A549 (cell line): ENCODE data around the gene BAG1. TPM values are rescaled to one million over a fixed set of nuclear protein-coding genes. Genes with fewer than 3 reads are reported as not detected.
A peak's percentile ranks its signal among the peaks of the same experiment; 100 is the strongest.

Source experiments
- CEBPB ChIP-seq, 2 experiments: fragments of >200 bp in 1 of 2; sonication (Bioruptor Twin) in 1 of 2; formaldehyde crosslinking in 1 of 2; IDR thresholded peaks; 2 replicates each; pipeline ENCODE4 v1.6.1; 2012 to 2016
- CHD4 ChIP-seq: fragments of 200-600 bp; sonication (generic); IDR thresholded peaks from 2 replicates; pipeline ENCODE4 v1.6.1; 2016; ENCODE audit warnings: antibody characterized with exemption, mild to moderate bottlenecking, borderline replicate concordance
- EHMT2 ChIP-seq: fragments of 200-600 bp; sonication (generic); IDR thresholded peaks from 2 replicates; pipeline ENCODE4 v1.6.1; 2016; ENCODE audit warnings: antibody characterized with exemption, low read depth, mild to moderate bottlenecking, moderate library complexity
- ESRRA ChIP-seq: fragments of 150-350 bp; IDR thresholded peaks from 2 replicates; pipeline ENCODE4 v1.6.1; 2014; ENCODE audit warnings: mild to moderate bottlenecking, low read length, borderline replicate concordance
- FOXS1 ChIP-seq: fragments of 250-450 bp; sonication (Bioruptor Pico); IDR thresholded peaks from 2 replicates; pipeline ENCODE4 v1.5.0; 2020; ENCODE audit warnings: mild to moderate bottlenecking, moderate library complexity
- GATA3 ChIP-seq: IDR thresholded peaks from 2 replicates; pipeline ENCODE4 v1.6.1; 2012; ENCODE audit warnings: borderline replicate concordance
- HEYL ChIP-seq: fragments of 250-450 bp; sonication (Bioruptor Pico); IDR thresholded peaks from 2 replicates; pipeline ENCODE4 v1.8.0; 2021; ENCODE audit warnings: mild to moderate bottlenecking, moderate library complexity
- HMGXB4 ChIP-seq: fragments of 250-450 bp; sonication (Bioruptor Pico); IDR thresholded peaks from 2 replicates; pipeline ENCODE4 v1.5.0; 2021; ENCODE audit warnings: mild to moderate bottlenecking, moderate library complexity, borderline replicate concordance
- HOXA7 ChIP-seq: fragments of 250-450 bp; sonication (Bioruptor Pico); IDR thresholded peaks from 2 replicates; pipeline ENCODE4 v1.5.0; 2020; ENCODE audit warnings: mild to moderate bottlenecking, moderate library complexity
- HOXB13 ChIP-seq: fragments of 250-450 bp; sonication (Bioruptor Pico); IDR thresholded peaks from 2 replicates; pipeline ENCODE4 v1.5.0; 2020; ENCODE audit warnings: low read depth, mild to moderate bottlenecking, moderate library complexity
- KDM1A ChIP-seq: fragments of 200-600 bp; sonication (generic); IDR thresholded peaks from 2 replicates; pipeline ENCODE4 v1.6.1; 2016; ENCODE audit warnings: low read depth, mild to moderate bottlenecking
- KDM5A ChIP-seq: fragments of 200-600 bp; sonication (generic); IDR thresholded peaks from 2 replicates; pipeline ENCODE4 v1.6.1; 2016; ENCODE audit warnings: antibody characterized with exemption, mild to moderate bottlenecking
- MYC ChIP-seq: IDR thresholded peaks from 2 replicates; pipeline ENCODE4 v1.6.1; 2012; ENCODE audit warnings: mild to moderate bottlenecking, inconsistent platforms, low read length, improper control_type of control experiment, borderline replicate concordance
- NFE2L2 ChIP-seq: fragments of 150-350 bp; conservative IDR thresholded peaks from 2 replicates; pipeline ENCODE4 v1.6.1; 2014; ENCODE audit warnings: low read length
- NR3C1 ChIP-seq: fragments of >200 bp; sonication (Bioruptor Twin); formaldehyde crosslinking; IDR thresholded peaks from 3 replicates; pipeline ENCODE4 v1.6.1; 2017
- RCOR1 ChIP-seq: fragments of 150-350 bp; IDR thresholded peaks from 2 replicates; pipeline ENCODE4 v1.6.1; 2014; ENCODE audit warnings: antibody characterized with exemption, low read length, low read depth
- REST ChIP-seq: fragments of 200-600 bp; sonication (generic); IDR thresholded peaks from 2 replicates; pipeline ENCODE4 v1.6.1; 2016; ENCODE audit warnings: antibody characterized with exemption, mild to moderate bottlenecking, moderate library complexity
- SREBF2 ChIP-seq: fragments of 450-650 bp; IDR thresholded peaks from 2 replicates; pipeline ENCODE4 v1.6.1; 2014; ENCODE audit warnings: mild to moderate bottlenecking, moderate library complexity
- TP53 ChIP-seq: fragments of 250-450 bp; sonication (Bioruptor Pico); IDR thresholded peaks from 2 replicates; pipeline ENCODE4 v1.5.0; 2021; ENCODE audit warnings: mild to moderate bottlenecking, moderate library complexity
- ZFP36 ChIP-seq: fragments of 450-650 bp; IDR thresholded peaks from 2 replicates; pipeline ENCODE4 v1.6.1; 2014; ENCODE audit warnings: borderline replicate concordance; ENCODE audit not compliant: partially characterized antibody
- polyA plus RNA-seq, 4 experiments: library from polyadenylated mRNA; depleted of rRNA in 3 of 4; stranded (reverse); fragments of >200 nt; fragmentation: RNase III in 1 of 4; extraction: RNeasy Plus Mini Kit Qiagen cat#74134 plus additional on column Dnase treatment in 1 of 4; gene quantifications; 2 replicates in 3 of 4; 3 replicates in 1 of 4; pipeline ENCODE4 v1.2.3, GENCODE V29; 2011 to 2017
- TF ChIP-seq, protein P1 (sequence below): IDR thresholded peaks from 2 replicates; pipeline ENCODE4 v1.6.1; 2012
- TF ChIP-seq, protein P2 (sequence below): fragments of >200 bp; sonication (Bioruptor Twin); formaldehyde crosslinking; IDR thresholded peaks from 2 replicates; pipeline ENCODE4 v1.6.1; 2016
- TF ChIP-seq, protein P3 (sequence below): fragments of 250-450 bp; sonication (Bioruptor Pico); IDR thresholded peaks from 2 replicates; pipeline ENCODE4 v1.5.0; 2020; ENCODE audit warnings: low read depth, mild to moderate bottlenecking, moderate library complexity
- TF ChIP-seq, protein P4 (sequence below): fragments of >200 bp; sonication (Bioruptor Twin); formaldehyde crosslinking; IDR thresholded peaks from 3 replicates; pipeline ENCODE4 v1.6.1; 2016

The BAG1 gene
- polyA plus RNA-seq, 2 of the 4 experiments (the other 2 are of a cell fraction): 73.0 to 86.9 TPM

GRCh38 chr9:33290247-33291030 is 25.9 kb upstream of the BAG1 start, which contains the start of gene NFX1 (continued):
- TF ChIP-seq HMGXB4 (CRISPR knock-in tag) (peak; percentile 62; the same call in 1 of the 2 replicates), FOXS1 (CRISPR knock-in tag) (peak; percentile 50; the same call in 1 of the 2 replicates), NFE2L2 (no peak), CEBPB (IDR thresholded peaks at IDR 0.05) (peak; percentile 97 to 98), REST (peak; percentile 71), ZFP36 (no peak), KDM5A (no peak), HEYL (CRISPR knock-in tag) (no peak), NR3C1 (no peak), HOXA7 (CRISPR knock-in tag) (peak; percentile 91), TP53 (peak; percentile 92), EHMT2 (no peak), KDM1A (no peak), SREBF2 (no peak), GATA3 (0 out of 2 replicates have a peak, but pooled peaks have one; percentile 32), MYC (peak; percentile 91), ESRRA (no peak; the same call in 1 of the 2 replicates), CHD4 (no peak), HOXB13 (CRISPR knock-in tag) (peak; percentile 72; the same call in 1 of the 2 replicates), RCOR1 (no peak)
- TF ChIP-seq, protein P1, sequence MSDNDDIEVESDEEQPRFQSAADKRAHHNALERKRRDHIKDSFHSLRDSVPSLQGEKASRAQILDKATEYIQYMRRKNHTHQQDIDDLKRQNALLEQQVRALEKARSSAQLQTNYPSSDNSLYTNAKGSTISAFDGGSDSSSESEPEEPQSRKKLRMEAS: peak; percentile 98
- TF ChIP-seq, protein P2, sequence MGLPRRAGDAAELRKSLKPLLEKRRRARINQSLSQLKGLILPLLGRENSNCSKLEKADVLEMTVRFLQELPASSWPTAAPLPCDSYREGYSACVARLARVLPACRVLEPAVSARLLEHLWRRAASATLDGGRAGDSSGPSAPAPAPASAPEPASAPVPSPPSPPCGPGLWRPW: no peak
- TF ChIP-seq, protein P3, sequence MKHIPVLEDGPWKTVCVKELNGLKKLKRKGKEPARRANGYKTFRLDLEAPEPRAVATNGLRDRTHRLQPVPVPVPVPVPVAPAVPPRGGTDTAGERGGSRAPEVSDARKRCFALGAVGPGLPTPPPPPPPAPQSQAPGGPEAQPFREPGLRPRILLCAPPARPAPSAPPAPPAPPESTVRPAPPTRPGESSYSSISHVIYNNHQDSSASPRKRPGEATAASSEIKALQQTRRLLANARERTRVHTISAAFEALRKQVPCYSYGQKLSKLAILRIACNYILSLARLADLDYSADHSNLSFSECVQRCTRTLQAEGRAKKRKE (CRISPR knock-in tag): peak; percentile 65; the same call in 1 of the 2 replicates
- TF ChIP-seq, protein P4, sequence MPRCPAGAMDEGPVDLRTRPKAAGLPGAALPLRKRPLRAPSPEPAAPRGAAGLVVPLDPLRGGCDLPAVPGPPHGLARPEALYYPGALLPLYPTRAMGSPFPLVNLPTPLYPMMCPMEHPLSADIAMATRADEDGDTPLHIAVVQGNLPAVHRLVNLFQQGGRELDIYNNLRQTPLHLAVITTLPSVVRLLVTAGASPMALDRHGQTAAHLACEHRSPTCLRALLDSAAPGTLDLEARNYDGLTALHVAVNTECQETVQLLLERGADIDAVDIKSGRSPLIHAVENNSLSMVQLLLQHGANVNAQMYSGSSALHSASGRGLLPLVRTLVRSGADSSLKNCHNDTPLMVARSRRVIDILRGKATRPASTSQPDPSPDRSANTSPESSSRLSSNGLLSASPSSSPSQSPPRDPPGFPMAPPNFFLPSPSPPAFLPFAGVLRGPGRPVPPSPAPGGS: peak; percentile 54; the same call in 1 of the 3 replicates
